SH-SY5Y (cell line): ENCODE measurements around the gene ARL10.

Experiments used
- GATA2 ChIP-seq: IDR thresholded peaks from 2 replicates; pipeline ENCODE4 v1.6.1; 2011; ENCODE audit warnings: mild to moderate bottlenecking, low read depth, low read length
- GATA3 ChIP-seq: IDR thresholded peaks from 2 replicates; pipeline ENCODE4 v1.6.1; 2011; ENCODE audit warnings: low read depth, mild to moderate bottlenecking, low read length, moderate library complexity

- TF ChIP-seq GATA2 (peak; percentile 59), GATA3 (peak; percentile 56)
These were observed 13.0 kb upstream of the ARL10 start for GRCh38 chr5:176352116-176352878.
